Measurements from ENCODE around the gene KERA.
"Not testable (repeated sequence)": the region's sequence is repeated elsewhere in the genome, so short reads cannot be mapped to it uniquely, and the experiment has no call there.

Gene KERA, protein sequence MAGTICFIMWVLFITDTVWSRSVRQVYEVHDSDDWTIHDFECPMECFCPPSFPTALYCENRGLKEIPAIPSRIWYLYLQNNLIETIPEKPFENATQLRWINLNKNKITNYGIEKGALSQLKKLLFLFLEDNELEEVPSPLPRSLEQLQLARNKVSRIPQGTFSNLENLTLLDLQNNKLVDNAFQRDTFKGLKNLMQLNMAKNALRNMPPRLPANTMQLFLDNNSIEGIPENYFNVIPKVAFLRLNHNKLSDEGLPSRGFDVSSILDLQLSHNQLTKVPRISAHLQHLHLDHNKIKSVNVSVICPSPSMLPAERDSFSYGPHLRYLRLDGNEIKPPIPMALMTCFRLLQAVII

DNA sequence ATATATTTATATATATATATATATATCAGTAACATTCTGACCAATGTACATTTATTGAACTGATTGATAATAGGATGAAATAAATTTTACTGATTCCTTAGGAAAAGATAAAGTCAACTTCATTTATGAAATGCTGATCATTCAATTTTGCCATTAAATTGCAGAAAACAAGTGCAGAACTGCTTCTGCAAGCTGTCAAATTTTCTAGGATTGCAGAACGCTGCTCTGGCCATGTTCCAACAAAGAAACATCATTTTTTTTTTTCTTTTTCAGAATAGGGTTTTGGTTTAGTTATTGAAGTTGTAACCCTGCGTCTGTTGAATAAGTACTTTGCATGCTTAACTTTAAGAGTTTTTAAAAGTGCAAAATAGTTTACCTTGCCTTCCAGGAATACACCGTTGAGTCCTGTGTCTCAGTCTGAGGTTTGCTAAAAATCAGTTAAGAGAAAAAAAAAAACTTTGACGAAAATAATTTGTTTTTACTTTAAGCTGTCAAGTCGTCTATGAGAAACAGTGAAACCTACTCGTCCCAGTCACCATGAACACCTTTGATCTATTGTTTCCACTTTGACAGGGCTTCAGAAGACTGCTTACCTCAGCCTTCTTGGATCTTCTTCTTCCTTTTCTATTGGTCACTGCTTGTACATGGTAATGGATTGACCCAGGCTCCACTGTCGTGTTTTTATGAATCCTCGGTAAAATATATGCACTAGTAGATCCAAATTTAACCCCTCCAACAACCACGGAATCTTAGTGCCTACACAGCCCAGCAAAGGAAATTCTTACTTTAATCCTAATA lies at the start of gene KERA:
Gene KERA (minus strand): TSS at position 657 of the 798 bp plus-strand sequence. CDS start 1,743 bp downstream, outside the sequence.
- DNase-seq, result no peak

DNA sequence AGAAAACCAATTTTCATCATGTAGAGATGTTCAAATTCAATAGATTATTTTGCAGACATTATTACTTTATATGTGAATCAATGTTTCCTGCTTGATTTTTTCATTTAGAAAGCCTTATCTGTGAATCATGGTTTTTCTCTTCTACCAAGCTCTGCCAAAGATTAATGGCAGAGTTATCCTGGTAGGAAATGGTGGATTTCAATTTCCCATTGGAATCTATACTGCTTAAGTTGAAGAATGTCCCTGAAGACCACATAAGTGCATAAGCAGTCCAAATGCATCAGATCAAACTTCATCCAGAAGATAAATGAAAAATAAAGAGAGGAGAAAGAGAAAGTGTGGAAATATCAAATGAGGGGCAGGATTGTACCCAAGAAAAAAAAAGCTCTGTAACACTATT lies 48.5 kb upstream of the KERA start:
- DNase-seq, result no peak

DNA sequence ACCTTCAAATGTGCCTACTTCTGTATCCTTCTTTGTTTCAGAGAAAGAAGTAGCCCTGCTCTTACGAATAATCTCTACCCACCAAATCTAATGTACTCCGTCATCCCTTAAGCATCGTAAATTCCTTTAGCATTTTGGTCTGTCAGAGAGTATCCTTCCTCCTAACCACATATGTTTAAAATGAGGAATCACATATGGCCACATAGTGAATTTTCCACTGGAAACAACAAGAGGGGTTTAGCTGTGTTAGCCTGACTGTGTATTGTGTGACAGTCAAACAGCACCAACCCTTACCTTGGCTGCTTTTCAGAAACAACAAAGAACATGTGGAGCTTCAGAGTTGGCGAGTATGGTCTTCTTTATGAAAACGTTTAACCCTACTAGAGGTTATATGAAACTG lies 48.0 kb upstream of the KERA start:
- DNase-seq, result no peak

DNA sequence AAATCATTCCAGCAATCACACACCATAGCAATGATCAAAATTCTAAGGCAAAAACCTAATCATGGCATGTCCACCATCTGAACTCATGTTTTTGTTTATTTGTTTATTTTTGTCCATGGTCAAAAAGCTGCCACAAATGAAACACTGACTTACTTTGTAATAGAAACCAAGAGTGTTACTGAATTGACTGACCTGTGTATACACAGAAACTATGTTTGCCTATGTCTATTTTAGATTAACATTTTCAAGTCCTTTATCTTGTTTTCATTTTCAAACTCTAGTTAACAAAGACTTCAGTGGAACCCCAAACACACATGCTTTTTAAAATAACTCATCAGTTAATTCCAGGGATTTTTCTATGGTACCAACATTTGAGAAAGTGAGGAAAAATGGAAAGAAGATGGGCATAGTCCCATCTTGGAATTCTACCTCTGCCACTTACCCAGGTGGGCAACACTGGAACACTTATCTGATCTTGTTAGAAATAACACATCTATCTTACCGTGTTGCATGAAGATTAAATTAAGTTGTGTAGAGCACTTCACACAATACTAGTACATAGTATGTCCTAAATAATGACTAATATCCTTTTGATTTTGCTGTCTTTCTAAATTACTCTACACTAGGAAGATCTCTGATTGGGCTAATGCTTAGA lies 47.1 kb upstream of the KERA start:
- DNase-seq, result no peak

DNA sequence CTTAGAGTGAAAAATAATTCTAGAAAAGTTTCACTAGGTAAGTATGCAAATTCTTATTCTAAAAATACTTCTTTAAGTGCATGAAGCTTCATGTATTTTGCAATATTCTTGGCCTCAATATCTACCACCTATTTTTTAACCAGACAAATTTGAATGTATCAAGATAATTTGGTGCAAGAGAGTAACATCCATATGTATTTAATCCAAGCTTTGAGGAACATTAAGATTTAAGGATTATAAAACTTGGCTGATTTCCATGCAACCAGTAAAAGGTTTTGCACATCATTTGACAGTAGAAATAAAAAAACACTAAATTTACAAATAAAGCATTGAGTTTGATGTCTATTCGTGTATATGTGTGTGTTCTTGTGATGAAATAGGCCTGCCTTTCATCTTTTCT lies 45.8 kb upstream of the KERA start:
- DNase-seq, result no peak

DNA sequence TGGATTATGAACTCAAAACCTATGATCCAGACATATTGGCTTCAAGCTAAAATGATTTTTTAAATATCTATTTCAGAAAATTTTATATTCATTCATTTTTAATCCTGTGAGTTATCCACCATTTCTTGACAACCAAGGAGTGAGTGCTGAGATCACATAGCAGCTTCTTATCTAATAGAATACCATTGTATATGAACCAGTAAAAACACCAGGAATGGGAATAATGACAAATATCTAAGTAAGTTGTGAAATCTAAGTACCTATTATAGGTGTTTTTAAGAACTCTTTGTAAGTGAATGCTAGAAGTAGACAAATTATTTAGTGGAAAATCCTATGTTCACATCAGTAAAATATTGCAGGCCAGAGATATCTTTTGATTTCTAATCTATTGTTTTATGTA lies 45.3 kb upstream of the KERA start:
- DNase-seq, result no peak

DNA sequence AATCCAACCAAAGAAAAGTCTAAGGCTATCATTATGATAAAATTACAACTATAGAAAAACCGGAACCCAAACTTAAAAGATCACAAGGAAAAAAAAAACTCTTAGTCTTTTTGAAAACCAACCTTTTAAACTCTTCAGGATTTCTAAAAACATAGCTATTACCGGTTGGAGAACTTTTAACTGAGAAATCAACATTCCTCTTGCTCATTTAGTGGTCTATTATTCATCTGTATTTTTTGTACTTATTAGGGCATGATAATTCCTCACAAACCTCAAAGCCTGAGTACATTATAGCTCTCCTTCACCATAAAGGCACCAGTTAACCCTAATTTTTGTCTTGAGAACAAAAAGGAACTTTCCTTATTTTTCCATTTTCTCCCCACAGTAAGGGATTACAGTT lies 43.1 kb upstream of the KERA start:
- no peak for DNase-seq

DNA sequence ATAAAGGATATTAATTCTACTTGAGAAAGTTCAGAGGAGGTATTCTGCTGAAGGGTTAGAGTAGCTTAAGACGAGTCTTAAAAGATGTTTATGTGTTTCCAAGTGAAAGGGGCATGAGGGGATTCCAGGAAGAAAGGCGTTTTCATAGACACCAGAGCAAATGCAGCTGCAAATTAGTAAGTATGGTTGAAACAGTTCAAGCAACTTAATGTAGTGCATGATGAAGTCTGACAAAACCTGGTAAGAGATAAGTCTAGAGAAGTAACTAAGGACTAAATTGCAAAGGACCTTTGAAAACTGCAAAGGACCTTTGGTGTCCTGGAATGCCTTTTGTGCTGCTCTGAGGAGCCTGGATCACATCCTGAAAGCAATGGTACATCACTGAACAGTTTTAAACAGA lies 42.0 kb upstream of the KERA start:
- DNase-seq, result no peak

DNA sequence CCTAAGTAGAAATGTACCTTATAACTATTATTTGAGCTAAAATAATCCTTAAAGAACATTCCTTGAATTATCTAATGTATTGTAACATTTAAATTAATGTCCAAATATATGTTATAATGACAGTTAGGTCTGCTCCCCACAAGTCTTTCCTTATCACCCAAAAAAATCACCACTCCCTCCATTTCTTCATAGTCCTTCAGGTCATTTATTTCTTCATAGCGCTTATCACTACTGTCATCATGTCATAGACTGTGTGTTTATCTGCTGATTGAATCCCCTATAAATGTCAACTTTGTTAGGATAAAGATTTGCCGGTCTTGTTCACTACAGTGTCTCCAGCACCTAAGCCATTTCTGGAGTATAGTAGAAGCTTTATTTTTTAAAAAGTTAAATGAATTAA lies 41.5 kb upstream of the KERA start:
- DNase-seq, result no peak

DNA sequence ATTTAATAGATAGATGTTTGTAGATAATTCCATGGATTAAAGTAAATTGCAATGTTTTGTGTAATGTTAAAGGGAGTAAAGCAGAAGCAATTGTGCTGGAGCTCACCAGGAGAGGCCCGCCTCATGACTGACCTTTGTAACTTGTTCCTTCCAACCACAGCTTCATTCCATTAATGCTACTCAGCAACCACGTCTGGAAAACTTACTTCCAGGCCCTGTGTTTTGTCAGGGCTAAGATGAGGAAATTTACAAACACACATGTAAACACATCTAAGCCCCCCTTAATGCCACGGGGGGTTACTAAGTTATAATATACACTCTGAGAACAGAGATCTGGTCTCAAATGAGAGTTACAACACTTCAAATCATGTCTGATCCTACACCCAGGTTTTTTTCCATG lies 41.1 kb upstream of the KERA start:
- no peak for DNase-seq

DNA sequence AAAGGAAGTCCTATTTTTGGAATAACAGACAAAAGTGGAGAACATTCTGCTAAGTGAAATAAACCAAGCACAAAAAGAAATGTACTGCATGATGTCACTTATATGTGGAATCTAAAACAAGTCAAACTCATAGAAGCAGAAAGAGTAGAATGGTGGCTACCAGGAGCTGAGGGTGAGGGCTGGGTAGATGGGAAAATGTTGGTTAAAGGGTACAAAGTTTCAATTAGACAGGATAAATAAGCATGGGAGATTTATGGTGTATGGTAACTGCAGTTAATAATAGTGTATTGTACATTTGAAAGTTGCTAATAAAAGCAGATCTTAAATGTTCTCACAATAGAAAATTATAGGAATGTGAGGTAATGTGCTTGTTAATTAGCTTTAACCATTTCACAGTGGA lies 40.6 kb upstream of the KERA start:
- no peak for DNase-seq

DNA sequence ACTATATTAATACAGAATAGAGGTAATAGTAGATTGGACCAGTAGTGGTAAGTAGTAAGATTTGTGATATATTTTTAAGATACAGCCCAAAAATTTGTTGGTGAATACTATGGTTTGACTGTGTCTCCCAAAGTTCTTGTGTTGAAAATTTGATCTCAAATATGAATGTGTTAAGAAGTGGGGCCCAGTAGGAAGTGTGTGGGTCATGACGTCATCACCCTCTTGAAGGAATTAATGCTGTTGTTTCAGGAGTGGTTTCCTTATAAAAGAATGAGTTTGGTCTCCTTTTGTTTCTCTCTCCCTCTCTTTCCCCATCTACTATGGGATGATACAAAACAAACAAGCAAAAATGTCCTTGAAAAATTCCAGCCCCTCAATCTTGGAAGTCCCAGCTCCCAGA lies 37.1 kb upstream of the KERA start:
- no peak for DNase-seq

DNA sequence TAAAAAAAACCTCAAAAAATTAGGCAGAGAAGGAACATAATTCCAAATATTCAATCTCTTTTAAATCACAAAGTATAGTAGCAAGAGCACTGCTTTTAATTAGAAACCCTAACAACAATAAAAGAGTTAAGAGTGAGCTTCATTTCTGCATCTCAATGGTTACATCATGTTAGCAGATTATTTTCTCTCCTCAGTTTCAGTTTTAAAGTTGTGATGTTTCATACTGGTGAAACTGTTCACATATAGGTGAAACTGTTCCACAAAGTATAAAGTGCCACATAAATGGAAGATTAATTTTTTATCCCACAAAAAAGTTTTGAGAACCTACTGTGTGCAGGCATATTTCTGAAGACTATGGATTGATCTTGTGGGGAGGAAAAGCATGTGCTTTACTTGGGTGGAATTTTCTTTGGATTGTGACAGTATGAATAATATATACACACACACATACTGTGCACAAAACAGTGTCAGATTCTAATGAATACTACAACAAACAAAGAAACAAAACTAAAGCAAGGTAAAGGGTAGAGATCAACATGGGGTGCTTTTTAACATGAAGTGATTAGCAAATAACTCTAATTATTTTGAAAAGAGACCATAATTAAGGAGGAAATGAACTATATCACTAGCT lies 36.3 kb upstream of the KERA start:
- no peak for DNase-seq

DNA sequence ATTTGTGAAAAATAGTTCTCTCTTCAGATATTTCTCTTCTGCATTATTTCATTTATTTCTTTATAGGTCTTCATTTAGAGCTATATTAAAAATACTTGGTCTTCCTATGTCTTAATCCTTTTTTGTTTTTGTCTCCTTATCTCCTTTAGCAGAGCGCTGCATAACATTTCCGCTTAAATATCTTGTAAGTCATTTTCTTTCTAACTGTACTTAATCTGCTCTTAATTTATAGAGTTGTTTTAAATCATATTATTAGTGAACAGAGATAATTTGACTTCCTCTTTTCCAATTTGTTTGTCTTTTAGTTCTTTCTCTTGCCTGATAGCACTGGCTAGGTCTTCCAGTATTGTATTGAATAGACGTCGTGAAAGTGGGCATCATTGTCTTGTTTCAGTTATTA lies 35.5 kb upstream of the KERA start:
- DNase-seq, result no peak

DNA sequence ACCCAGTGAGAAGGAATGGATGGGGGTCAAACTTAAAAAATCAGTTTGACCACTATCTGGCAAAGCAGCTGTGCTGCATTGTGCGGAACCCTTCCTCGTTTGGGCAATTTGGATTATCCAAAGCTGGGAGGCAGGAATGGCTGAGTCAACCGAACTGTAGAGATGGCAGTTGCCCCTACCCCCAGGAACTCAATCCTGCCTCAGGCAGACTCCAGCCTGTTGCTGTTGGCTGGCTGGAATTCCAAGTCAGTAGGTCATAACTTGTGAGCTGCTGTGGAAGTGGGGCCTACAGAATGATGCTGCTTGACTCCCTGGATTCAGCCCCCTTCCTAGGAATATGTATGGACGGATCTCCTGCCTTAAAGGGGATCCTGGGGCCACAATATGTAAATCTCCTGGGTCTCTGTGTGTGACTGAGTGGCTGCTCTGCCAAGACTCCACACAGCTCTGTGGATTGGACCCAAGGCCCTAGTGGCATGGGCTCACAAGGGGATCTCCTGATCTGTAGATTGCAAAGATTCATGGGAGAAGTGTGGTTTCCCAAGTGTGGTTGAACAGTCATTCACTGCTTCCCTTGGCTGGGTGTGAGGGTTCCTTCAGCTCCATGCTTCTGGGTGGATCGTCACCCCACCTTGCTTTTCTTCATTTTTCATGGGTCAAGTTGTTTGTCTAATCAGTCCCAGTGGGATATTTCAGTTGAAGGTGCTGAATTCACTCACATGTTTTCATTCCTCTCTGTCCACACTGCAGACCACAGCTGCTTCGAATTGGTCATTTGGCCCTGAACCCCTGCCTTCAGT lies 34.3 kb upstream of the KERA start:
- no peak for DNase-seq

DNA sequence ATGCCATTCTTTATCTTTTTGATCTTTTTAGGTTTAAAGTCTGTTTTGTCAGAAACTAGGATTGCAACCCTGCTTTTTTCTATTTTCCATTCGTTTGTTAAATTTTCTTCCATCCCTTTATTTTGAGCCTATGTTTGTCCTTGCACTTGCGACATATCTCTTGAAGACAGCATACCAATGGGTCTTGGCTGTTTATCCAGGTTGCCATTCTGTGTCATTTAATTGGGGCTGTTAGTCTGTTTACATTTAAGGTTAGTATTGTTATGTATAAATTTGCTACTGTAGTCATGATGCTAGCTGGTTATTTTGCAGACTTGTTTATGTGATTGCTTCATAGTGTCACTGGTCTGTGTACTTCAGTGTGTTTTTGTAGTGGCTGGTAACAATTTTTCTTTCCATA lies 32.1 kb upstream of the KERA start:
- DNase-seq, result not testable (repeated sequence)

DNA sequence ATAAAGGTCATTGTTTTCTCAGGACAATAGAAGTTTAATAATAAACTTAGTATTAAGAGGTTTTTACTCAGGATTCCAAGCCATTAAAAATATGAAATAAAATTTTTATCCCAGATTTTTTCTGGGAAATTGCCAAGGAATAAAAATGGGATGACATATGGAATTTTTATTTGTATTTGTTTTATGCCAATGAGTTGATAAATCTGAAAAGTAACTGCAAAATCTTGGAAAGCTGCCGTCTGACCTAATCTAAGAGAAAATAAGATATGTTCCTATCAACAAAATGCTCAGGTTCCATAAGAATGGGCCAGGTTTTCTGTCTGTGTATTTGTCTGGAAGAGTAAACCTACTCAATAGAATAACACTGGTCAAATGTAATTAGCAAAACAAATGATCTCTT lies 22.2 kb upstream of the KERA start:
- DNase-seq, result no peak

DNA sequence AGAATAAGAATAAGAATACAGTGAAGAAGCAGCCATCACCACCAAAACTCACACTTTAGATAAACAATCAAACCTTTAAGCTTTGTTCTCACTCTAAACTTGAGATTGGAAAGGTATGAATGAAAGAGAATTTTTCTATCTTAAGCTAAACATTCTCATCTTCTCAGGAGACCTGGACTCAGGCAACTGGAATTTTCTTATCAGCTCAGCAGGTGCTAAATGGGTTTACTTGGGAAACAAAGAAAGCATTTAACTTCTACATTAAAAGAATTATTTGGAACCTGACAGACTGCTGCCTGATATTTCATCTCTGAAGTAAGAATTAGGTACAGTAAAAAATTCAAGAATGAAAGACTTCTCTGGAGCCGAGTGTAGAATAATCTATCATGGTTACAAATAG lies 20.7 kb upstream of the KERA start:
- no peak for DNase-seq

DNA sequence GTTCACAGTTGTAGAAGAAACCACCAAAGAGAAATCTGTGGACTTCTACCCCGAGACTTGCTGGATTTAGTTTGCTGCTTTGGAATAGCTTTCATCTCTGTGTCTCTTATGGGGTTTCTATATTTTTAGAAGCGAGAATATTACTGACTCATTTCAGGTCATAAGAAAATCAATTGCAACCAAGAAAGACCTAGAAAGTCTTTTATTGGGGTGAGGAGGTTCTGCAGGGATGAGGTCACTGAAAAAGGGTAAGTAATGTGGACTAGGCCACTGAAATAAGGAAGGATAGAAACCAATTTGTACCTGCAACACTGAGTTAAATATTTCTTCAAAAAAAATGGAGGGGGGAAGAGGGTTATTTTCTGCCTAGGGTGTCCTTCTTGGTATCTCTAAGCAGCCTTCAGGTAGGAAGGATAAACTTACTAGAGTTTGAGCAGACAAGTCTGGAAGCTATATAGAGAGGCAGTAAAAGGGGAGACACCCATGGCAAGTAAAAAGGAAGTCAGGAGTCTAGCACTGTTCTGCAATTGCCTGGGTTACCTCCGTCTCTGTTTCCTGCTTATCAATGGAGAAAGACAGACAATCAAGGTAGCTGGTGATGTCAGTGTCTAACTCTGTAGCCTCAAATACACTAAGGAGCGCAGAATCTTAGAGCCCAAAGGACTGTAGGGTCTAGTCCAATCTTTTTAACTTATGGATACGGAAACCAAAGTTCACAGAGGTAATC lies 19.6 kb upstream of the KERA start:
- DNase-seq, result no peak

DNA sequence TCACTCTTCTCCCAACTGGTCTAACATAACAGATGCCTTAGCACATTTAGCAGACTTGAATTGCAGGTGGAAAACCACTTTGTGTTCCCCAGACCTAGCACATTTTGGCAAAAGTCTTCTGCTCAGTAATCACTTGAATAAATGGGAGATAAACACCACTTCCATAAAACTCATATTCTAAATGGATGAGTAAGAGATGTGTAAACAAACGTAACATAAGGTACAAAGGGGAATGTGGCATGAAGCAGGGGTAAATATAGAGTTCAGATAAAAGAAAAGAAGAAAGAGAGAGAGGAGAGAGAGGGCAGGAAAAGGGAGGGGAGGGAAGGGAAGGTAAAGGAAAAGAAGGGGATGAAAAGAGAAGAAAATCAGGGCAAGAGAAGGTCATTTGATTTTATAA lies 17.0 kb upstream of the KERA start:
- no peak for DNase-seq

DNA sequence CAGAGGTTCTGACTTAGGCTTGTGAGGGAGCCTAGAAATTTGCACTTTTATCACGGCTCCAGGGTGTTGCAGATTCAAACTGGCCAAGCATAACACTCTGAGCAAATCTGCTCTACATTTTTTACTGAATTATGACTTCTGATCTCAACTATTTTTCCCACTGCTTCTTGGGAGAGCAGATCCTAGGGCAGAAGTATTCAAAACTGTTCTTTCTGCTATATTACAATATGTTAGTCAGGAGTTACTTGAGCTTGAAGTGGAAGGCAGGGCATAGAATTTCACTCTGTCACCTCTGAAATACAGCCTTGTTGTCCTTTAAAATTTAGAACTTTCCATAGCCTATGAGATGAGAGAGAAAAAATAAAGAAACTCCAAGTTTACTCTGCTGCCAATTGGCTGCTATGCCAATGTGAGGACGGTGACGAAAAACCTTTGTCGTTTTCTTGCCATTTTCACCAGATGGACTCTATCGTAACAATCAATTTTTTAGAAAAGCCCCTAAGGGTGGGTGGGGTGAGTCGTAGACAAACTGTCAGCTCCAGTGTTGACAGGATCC lies 16.4 kb upstream of the KERA start:
- DNase-seq, result no peak

DNA sequence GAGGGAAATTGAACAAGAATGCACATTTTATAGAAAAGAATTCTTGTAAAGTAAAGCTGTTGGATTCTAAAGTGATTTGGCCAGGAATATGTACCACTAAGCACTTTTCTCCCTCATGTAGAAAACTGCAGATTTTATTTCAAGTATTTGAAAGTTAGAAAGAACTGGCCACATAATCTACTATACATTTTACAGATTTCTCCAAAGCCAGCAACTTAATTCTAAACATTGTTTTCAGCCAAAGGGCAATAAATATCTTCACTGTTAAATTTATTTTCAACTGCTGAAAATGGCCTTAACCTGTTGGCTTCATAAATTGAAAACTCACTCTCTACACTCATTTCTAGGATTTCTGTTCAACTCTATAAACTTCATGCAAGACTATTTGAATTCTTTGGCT lies 15.6 kb upstream of the KERA start:
- no peak for DNase-seq
